ENCODE measurements around the gene MCC. TPM values are rescaled to one million over a fixed set of nuclear protein-coding genes. Genes with fewer than 3 reads are reported as not detected.
"Not testable (repeated sequence)": the region's sequence is repeated elsewhere in the genome, so short reads cannot be mapped to it uniquely, and the experiment has no call there.

Gene MCC
- total and polyA plus RNA-seq, 4 donors: 4.5 to 20.0 (median 9.7) TPM

DNA sequence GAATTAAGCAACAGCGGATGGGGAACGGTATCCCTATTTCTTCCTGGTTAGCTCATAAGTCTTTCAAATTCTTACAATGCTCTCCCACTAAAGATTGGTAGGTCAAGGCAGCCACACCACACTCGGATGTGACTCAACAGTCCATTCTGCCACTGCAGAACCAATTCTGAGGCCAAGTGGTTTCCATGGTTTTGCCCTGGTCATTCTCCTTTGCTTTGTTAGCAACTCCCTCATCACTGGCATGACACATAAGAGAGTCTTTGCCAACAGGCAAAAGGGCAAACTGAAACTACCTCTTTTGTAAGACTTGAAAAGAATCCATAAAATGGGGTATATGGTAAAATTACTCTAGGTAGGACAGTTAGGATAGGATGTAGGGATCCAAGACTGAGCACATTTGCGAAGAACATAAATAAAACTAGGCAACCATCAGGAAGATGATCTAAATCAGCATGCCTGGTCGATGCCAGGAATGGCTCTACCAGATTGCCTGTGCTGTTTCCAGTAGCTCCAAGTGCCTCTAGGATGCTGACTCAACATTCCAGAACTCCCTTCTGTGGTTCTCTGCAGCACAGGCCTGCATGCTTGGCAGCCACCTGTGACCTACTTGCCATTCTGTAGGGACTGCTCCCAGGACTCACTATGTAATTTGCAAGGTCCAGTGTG, 406.2 kb downstream of the MCC start:
- 82 to 87% methylated on average over 5 of the region's 5 CpGs for WGBS, 2 donors
- Histone ChIP-seq H3K27me3 (ENCODE audit: control insufficient read depth in 1 of 2, insufficient read depth in 2 of 2, low read length in 1 of 2) (peaks cover 0 to 2% of the 10 kb centered on the region in 2 donors), H3K4me1 (ENCODE audit: control insufficient read depth in 1 of 2, insufficient read depth in 2 of 2, low read length in 2 of 2) (peaks cover 0 to 3% of the 10 kb centered on the region in 2 donors), H3K27ac (ENCODE audit: low read depth in 1 of 2, low read length in 2 of 2) (no peak overlapping the region), H3K36me3 (ENCODE audit: control insufficient read depth in 1 of 2, insufficient read depth in 2 of 2, low read length in 1 of 2) (peaks cover 0 to 2% of the 10 kb centered on the region in 2 donors), H3K4me3 (ENCODE audit: low read length in 2 of 2) (no peak overlapping the region), H3K9me3 (ENCODE audit: control insufficient read depth, low read length) (no peaks in the 10 kb centered on the region)
- intact Hi-C loops (cut with DNase I): no loop called here
- no peak for ATAC-seq (ENCODE audit: low FRiP score)
- DNase-seq: no peak

DNA sequence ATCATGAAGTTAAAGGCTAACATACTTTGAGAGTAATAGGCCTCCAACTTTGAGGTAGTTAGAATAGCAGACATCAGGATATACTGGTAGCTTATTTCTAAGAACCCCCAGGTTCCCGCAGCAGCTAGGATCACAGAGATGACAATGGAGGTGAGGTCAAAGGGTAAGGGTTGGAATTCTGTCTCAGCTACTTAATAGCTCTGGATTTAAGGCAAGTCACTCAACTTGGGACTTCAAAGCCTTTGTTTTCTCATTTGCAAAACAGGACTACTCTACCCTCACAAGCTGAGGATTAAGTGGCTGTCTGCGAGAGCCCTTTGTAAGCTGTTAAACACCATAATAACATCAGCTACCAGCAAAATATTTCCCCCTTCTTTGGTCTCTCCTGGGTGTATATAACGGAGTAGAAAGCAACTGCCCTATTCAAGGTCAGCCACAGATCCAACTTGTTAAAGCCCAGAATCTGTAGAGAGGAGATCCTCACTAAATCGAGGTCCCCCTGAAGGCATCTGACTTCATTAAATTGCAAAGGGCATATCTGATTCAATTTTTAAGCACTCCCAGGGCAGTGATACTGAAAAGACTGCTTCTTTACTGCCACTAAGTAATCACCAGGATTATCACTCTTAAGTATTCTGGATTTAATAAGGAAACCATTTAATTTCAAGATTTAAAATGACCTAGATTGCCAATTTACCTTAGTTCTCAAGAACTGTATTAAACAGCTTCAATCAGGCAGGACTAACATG, 407.0 kb downstream of the MCC start:
- intact Hi-C loops (cut with DNase I): no loop called here
- H3K36me3 ChIP-seq (ENCODE audit: control insufficient read depth in 1 of 2, insufficient read depth in 2 of 2, low read length in 1 of 2): peaks cover 0 to 2% of the 10 kb centered on the region in 2 donors
- DNase-seq (no peak), ATAC-seq (ENCODE audit: low FRiP score) (no peak)
- H3K9me3 ChIP-seq (ENCODE audit: control insufficient read depth, low read length): no peaks in the 10 kb centered on the region
- H3K4me3 ChIP-seq (ENCODE audit: low read length in 2 of 2): no peak overlapping the region
- 96 to 97% methylated on average over 4 of the region's 4 CpGs for WGBS, 2 donors
- H3K27me3 ChIP-seq (ENCODE audit: control insufficient read depth in 1 of 2, insufficient read depth in 2 of 2, low read length in 1 of 2): peaks cover 0 to 2% of the 10 kb centered on the region in 2 donors
- no peak overlapping the region for H3K27ac ChIP-seq (ENCODE audit: low read depth in 1 of 2, low read length in 2 of 2)
- H3K4me1 ChIP-seq (ENCODE audit: control insufficient read depth in 1 of 2, insufficient read depth in 2 of 2, low read length in 2 of 2): no peaks in the 10 kb centered on the region

GRCh38 chr5:113076649-113077048, 411.6 kb downstream of the MCC start:
- DNase-seq; H3K4me3 ChIP-seq (ENCODE audit: low read length in 2 of 2); intact Hi-C loops (cut with DNase I); H3K36me3 ChIP-seq (ENCODE audit: control insufficient read depth in 1 of 2, insufficient read depth in 2 of 2, low read length in 1 of 2); H3K27ac ChIP-seq (ENCODE audit: low read depth in 1 of 2, low read length in 2 of 2); H3K4me1 ChIP-seq (ENCODE audit: control insufficient read depth in 1 of 2, insufficient read depth in 2 of 2, low read length in 2 of 2); ATAC-seq (ENCODE audit: low FRiP score); H3K9me3 ChIP-seq (ENCODE audit: control insufficient read depth, low read length); H3K27me3 ChIP-seq (ENCODE audit: control insufficient read depth in 1 of 2, insufficient read depth in 2 of 2, low read length in 1 of 2): not testable (repeated sequence)
- 88 to 94% methylated on average over 2 of the region's 2 CpGs for WGBS, 2 donors

- DNase-seq (no peak), ATAC-seq (ENCODE audit: low FRiP score) (no peak)
- 97 to 99% methylated on average over 20 to 21 of the region's 21 CpGs for WGBS, 2 donors
Measured at GRCh38 chr5:113075019-113075418, 413.2 kb downstream of the MCC start.

DNA sequence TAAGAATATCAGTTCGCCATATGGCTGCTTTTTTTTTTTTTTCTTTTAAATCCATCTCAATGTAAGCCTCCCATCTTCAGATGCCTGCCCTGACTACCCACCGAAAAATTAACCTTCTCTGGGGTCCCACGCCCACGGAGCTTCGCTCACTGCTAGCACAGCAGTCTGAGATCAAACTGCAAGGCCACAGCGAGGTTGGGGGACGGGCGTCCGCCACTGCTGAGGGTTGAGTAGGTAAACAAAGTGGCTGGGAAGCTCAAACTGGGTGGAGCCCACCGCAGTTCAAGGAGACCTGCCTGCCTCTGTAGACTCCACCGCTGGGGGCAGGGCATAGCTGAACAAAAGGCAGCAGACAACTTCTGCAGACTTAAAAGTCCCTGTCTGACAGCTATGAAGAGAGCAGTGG, 414.6 kb downstream of the MCC start:
- H3K9me3 ChIP-seq (ENCODE audit: control insufficient read depth, low read length); H3K27me3 ChIP-seq (ENCODE audit: control insufficient read depth in 1 of 2, insufficient read depth in 2 of 2, low read length in 1 of 2); H3K36me3 ChIP-seq (ENCODE audit: control insufficient read depth in 1 of 2, insufficient read depth in 2 of 2, low read length in 1 of 2); H3K27ac ChIP-seq (ENCODE audit: low read depth in 1 of 2, low read length in 2 of 2); intact Hi-C loops (cut with DNase I); ATAC-seq (ENCODE audit: low FRiP score); DNase-seq; H3K4me1 ChIP-seq (ENCODE audit: control insufficient read depth in 1 of 2, insufficient read depth in 2 of 2, low read length in 2 of 2); H3K4me3 ChIP-seq (ENCODE audit: low read length in 2 of 2): not testable (repeated sequence)
- 92 to 93% methylated on average over 11 of the region's 11 CpGs for WGBS, 2 donors

More at GRCh38 chr5:113075019-113075418, 413.2 kb downstream of the MCC start:
- Histone ChIP-seq H3K9me3 (ENCODE audit: control insufficient read depth, low read length) (no peaks in the 10 kb centered on the region), H3K4me1 (ENCODE audit: control insufficient read depth in 1 of 2, insufficient read depth in 2 of 2, low read length in 2 of 2) (no peaks in the 10 kb centered on the region), H3K27me3 (ENCODE audit: control insufficient read depth in 1 of 2, insufficient read depth in 2 of 2, low read length in 1 of 2) (no peaks in the 10 kb centered on the region), H3K36me3 (ENCODE audit: control insufficient read depth in 1 of 2, insufficient read depth in 2 of 2, low read length in 1 of 2) (no peaks in the 10 kb centered on the region), H3K27ac (ENCODE audit: low read depth in 1 of 2, low read length in 2 of 2) (no peak overlapping the region), H3K4me3 (ENCODE audit: low read length in 2 of 2) (no peak overlapping the region)
- intact Hi-C loops (cut with DNase I): no loop called here

DNA sequence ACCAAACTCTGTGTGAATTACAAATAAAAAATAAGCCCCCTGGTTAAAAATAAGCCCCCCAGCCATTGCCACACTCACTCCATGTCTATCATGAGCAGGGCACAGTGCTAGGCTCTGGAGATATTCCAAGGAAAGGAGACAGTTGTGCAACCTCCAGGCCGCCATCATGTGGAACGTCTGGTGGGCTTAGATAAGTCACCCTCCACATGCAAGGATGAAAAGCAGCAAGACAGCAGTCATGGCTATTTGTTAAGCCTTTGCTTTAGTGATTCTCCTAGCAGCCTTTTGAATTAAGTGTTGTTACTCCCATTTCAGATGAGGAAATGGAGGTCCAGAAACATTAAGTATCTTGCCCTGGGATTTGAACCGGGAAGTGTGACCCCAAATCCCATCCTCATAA, 416.9 kb downstream of the MCC start:
- 74 to 93% methylated on average over 3 of the region's 3 CpGs for WGBS, 2 donors
- Histone ChIP-seq H3K4me3 (ENCODE audit: low read length in 2 of 2) (no peak overlapping the region), H3K9me3 (ENCODE audit: control insufficient read depth, low read length) (no peaks in the 10 kb centered on the region), H3K4me1 (ENCODE audit: control insufficient read depth in 1 of 2, insufficient read depth in 2 of 2, low read length in 2 of 2) (no peaks in the 10 kb centered on the region), H3K27me3 (ENCODE audit: control insufficient read depth in 1 of 2, insufficient read depth in 2 of 2, low read length in 1 of 2) (no peaks in the 10 kb centered on the region), H3K27ac (ENCODE audit: low read depth in 1 of 2, low read length in 2 of 2) (no peak overlapping the region), H3K36me3 (ENCODE audit: control insufficient read depth in 1 of 2, insufficient read depth in 2 of 2, low read length in 1 of 2) (no peaks in the 10 kb centered on the region)
- DNase-seq (no peak), ATAC-seq (ENCODE audit: low FRiP score) (no peak)
- intact Hi-C loops (cut with DNase I): no loop called here

DNA sequence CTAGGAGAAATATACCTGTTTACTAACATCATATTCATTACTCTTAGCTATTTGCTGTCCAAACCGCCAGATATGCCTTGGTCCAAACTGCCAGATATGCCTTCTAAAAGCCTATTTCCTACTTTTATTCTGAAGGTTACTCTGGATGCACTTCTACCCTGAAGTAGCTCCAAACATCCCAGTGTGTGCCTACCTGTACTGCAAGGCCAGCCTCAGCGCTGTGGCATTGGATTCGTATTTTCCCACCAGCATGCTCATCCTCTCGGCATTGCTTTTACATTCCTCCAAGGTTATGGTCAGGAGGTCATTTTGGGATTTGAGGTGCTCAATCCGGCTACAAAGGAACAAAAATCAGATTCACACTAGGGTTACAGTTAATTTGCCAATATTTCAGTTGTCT, 417.4 kb downstream of the MCC start:
- no peaks in the 10 kb centered on the region for H3K27me3 ChIP-seq (ENCODE audit: control insufficient read depth in 1 of 2, insufficient read depth in 2 of 2, low read length in 1 of 2)
- ATAC-seq (ENCODE audit: low FRiP score) (no peak), DNase-seq (no peak)
- intact Hi-C loops (cut with DNase I): no loop called here
- H3K4me3 ChIP-seq (ENCODE audit: low read length in 2 of 2): no peak overlapping the region
- no peaks in the 10 kb centered on the region for H3K4me1 ChIP-seq (ENCODE audit: control insufficient read depth in 1 of 2, insufficient read depth in 2 of 2, low read length in 2 of 2)
- 88 to 98% methylated on average over 5 of the region's 5 CpGs for WGBS, 2 donors
- H3K27ac ChIP-seq (ENCODE audit: low read depth in 1 of 2, low read length in 2 of 2): no peak overlapping the region
- H3K9me3 ChIP-seq (ENCODE audit: control insufficient read depth, low read length): no peaks in the 10 kb centered on the region
- H3K36me3 ChIP-seq (ENCODE audit: control insufficient read depth in 1 of 2, insufficient read depth in 2 of 2, low read length in 1 of 2): no peaks in the 10 kb centered on the region

DNA sequence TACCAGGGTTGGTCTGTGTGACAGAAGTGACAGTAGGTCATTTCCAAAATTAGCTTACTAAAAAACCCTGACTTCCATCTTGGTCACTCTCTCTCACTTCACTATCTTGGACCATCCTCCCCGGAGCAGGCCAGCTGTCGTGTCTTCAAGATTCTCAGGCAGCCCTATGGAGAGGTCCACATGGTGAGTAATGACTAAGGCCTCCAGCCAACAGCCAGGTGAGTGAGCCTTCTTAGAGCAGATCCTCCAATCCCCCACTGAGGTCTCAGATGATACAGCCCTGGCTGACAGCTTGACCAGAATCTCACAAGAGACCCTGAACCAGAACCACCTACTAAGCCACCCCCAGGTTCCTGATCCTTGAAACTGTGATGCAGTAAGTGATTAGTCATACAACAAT, 419.7 kb downstream of the MCC start:
- Histone ChIP-seq H3K27me3 (ENCODE audit: control insufficient read depth in 1 of 2, insufficient read depth in 2 of 2, low read length in 1 of 2) (no peaks in the 10 kb centered on the region), H3K4me3 (ENCODE audit: low read length in 2 of 2) (no peak overlapping the region), H3K36me3 (ENCODE audit: control insufficient read depth in 1 of 2, insufficient read depth in 2 of 2, low read length in 1 of 2) (no peaks in the 10 kb centered on the region), H3K9me3 (ENCODE audit: control insufficient read depth, low read length) (no peaks in the 10 kb centered on the region), H3K27ac (ENCODE audit: low read depth in 1 of 2, low read length in 2 of 2) (no peak overlapping the region), H3K4me1 (ENCODE audit: control insufficient read depth in 1 of 2, insufficient read depth in 2 of 2, low read length in 2 of 2) (no peaks in the 10 kb centered on the region)
- ATAC-seq (ENCODE audit: low FRiP score) (no peak), DNase-seq (no peak)
- 92 to 95% methylated on average over 2 of the region's 2 CpGs for WGBS, 2 donors
- intact Hi-C loops (cut with DNase I): no loop called here

Measured in aorta (tissue), 5 donors.